Measurements from ENCODE around the gene TEX55.

DNA sequence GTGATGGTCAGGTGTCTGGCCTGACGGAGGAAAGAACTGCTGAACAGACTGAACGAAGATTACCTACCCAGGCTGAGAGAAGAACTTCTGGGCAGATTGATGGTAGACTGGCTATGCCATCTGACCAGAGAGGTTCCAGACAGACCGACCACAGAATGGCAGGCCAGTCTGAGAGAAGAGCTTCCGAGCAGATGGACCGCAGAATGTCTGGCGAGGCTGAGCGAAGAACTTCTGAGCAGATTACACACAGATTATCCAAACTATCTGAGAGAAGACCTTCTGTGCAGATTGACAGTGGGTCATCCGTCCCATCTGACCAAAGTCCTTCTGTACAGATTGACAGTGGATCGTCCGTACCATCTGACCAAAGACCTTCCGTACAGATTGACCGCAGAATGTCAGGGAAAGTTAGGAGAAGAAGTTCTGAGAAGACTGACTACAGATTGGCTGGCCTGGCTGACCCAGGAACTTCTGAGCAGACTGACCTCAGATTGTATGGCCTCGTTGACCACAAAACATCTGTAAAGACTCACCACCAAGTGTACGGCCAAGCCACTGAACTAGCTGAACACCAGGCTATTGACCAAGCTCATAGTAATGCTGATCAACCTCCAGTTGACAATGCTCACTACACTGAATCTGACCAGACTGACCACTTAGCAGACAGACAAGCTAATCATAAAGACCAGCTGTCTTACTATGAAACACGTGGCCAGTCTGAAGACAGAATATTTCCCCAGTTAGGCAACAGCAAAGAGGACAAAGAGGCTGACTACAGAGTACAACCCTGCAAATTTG, 812 bp downstream of the TEX55 start:
- no peak for TF ChIP-seq EP300 (IDR thresholded peaks at IDR 0.05)
- no peak for TF ChIP-seq POLR2A (IDR thresholded peaks at IDR 0.05)
